RWPE1 (cell line): Measurements from ENCODE around the gene ARHGAP30.
A peak's percentile ranks its signal among the peaks of the same experiment; 100 is the strongest.
"Not testable (repeated sequence)": the region's sequence is repeated elsewhere in the genome, so short reads cannot be mapped to it uniquely, and the experiment has no call there.

Experiments
- CTCF ChIA-PET: fragments of 350-600 bp; sonication (Branson Sonifier 250); formaldehyde crosslinking; extraction: SDS; loops from one replicate; lab custom pipeline; 2021; lab: Yijun Ruan, JAX
- POLR2A ChIA-PET: fragments of 400-600 bp; formaldehyde crosslinking; extraction: SDS; loops from one replicate; lab custom pipeline; 2020; ENCODE audit warnings: antibody characterized with exemption; ENCODE audit not compliant: low non-redundant PET; lab: Yijun Ruan, JAX
- DNase-seq: peaks from one replicate; pipeline ENCODE4 v3.0.0; 2012; ENCODE audit warnings: low spot score
- H3K27ac ChIP-seq: fragments of 450-650 bp; 2 replicates; pipeline ENCODE4 v1.5.1; 2017
- CTCF ChIP-seq: fragments of 450-650 bp; conservative IDR thresholded peaks from 2 replicates; pipeline ENCODE4 v1.5.1; 2017; ENCODE audit warnings: low read depth, mild to moderate bottlenecking

The ARHGAP30 gene

GRCh38 chr1:161019751-161020495, 49.8 kb downstream of the ARHGAP30 start:
- peak; percentile 73 for DNase-seq
- ChIA-PET POLR2A (interaction anchor here (0.6 to 2.5 kb wide), 6 partner anchors 18 to 113 kb away, joined by 3 to 9 read pairs (median 4); partner anchors contain the start of genes TSTD1 and USF1), CTCF (interaction anchor here (0.6 to 3.2 kb wide), 5 partner anchors 22 to 77 kb away, joined by 3 to 12 read pairs (median 5); partner anchors contain the start of gene NECTIN4)
- H3K27ac ChIP-seq: peak overlapping the region; percentile 94
- TF ChIP-seq CTCF: no peak

- POLR2A ChIA-PET, CTCF ChIA-PET, DNase-seq: not testable (repeated sequence)
- H3K27ac ChIP-seq: peak overlapping the region; percentile 71
Observed at GRCh38 chr1:161019111-161019660, 50.5 kb downstream of the ARHGAP30 start.

GRCh38 chr1:161018631-161018930, 51.1 kb downstream of the ARHGAP30 start:
- no peak overlapping the region for H3K27ac ChIP-seq
- CTCF ChIA-PET: interaction anchor here (0.8 to 1.0 kb wide), 2 partner anchors 21 to 79 kb away, joined by 3 to 4 read pairs; no protein-coding TSS in a partner anchor
- DNase-seq: no peak
- POLR2A ChIA-PET: no interaction called here
- TF ChIP-seq CTCF: no peak

- peak overlapping the region; percentile 45 for H3K27ac ChIP-seq
- CTCF ChIA-PET: interaction anchor here (0.8 to 1.0 kb wide), 2 partner anchors 21 to 79 kb away, joined by 3 to 4 read pairs; no protein-coding TSS in a partner anchor
- DNase-seq: no peak
- POLR2A ChIA-PET: no interaction called here
- no peak for TF ChIP-seq CTCF
Observed at GRCh38 chr1:161017756-161018630, 51.7 kb downstream of the ARHGAP30 start.

- peak overlapping the region; percentile 61 for H3K27ac ChIP-seq
- DNase-seq, CTCF ChIA-PET, POLR2A ChIA-PET: not testable (repeated sequence)
Observed at GRCh38 chr1:161017181-161017580, 52.5 kb downstream of the ARHGAP30 start.

- peak overlapping the region; percentile 61 for H3K27ac ChIP-seq
- CTCF ChIA-PET, POLR2A ChIA-PET, DNase-seq: not testable (repeated sequence)
Observed at GRCh38 chr1:161016683-161017082, 53.0 kb downstream of the ARHGAP30 start.

GRCh38 chr1:161013488-161014230, 56.0 kb downstream of the ARHGAP30 start:
- peak; percentile 90 for DNase-seq
- POLR2A ChIA-PET: interaction anchor here (0.6 kb wide), 1 partner anchor 31 kb away, joined by 5 read pairs; no protein-coding TSS in a partner anchor
- TF ChIP-seq CTCF: no peak
- H3K27ac ChIP-seq: peak overlapping the region; percentile 90
- CTCF ChIA-PET: interaction anchor here (0.6 to 0.9 kb wide), 5 partner anchors 23 to 189 kb away, joined by 3 to 5 read pairs (median 3); no protein-coding TSS in a partner anchor
